Coronary artery (tissue), 2 donors: ENCODE measurements around the gene KIAA1671.

Source experiments
- DNase-seq: peaks from one replicate; pipeline ENCODE4 v3.0.0-alpha.2; 2017; ENCODE audit warnings: low spot score
- H3K27ac ChIP-seq, 2 donors: fragments of 200-600 bp; sonication (generic); one replicate each; pipeline ENCODE4 v1.5.1; 2016 to 2019
- H3K4me3 ChIP-seq: fragments of 200-600 bp; sonication (generic); 2 replicates; pipeline ENCODE4 v1.5.1; 2016; ENCODE audit warnings: mild to moderate bottlenecking, moderate library complexity
- TF ChIP-seq, protein P1 (sequence below): fragments of 200-600 bp; sonication (generic); IDR thresholded peaks from one replicate; pipeline ENCODE4 v1.5.1; 2019; ENCODE audit warnings: antibody characterized with exemption

Gene KIAA1671

DNA sequence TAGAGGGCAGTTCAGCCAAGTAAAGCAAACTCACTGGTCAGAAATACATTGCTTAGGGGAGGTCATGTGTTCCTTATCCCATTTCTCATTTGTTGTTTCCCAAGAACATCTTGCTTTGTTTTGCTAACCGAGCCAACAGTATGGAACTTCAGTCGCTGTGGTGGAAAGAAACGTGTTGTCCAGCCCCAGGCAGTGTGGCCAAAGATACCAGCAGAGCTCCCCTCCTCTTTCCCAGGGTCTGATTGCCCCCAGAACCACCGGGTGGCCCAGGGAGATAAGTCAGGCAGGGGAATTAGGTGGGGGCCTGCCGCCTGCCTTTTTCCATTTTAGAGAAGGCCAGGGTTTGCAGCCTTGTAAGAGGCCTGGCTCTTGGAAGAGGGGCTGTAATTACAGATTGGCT, 148.4 kb downstream of the KIAA1671 start:
- no peak for DNase-seq
- Histone ChIP-seq H3K4me3 (no peak overlapping the region), H3K27ac (peak overlapping the region; percentile 70 to 88)
- TF ChIP-seq, protein P1, sequence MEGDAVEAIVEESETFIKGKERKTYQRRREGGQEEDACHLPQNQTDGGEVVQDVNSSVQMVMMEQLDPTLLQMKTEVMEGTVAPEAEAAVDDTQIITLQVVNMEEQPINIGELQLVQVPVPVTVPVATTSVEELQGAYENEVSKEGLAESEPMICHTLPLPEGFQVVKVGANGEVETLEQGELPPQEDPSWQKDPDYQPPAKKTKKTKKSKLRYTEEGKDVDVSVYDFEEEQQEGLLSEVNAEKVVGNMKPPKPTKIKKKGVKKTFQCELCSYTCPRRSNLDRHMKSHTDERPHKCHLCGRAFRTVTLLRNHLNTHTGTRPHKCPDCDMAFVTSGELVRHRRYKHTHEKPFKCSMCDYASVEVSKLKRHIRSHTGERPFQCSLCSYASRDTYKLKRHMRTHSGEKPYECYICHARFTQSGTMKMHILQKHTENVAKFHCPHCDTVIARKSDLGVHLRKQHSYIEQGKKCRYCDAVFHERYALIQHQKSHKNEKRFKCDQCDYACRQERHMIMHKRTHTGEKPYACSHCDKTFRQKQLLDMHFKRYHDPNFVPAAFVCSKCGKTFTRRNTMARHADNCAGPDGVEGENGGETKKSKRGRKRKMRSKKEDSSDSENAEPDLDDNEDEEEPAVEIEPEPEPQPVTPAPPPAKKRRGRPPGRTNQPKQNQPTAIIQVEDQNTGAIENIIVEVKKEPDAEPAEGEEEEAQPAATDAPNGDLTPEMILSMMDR, result no peak

DNA sequence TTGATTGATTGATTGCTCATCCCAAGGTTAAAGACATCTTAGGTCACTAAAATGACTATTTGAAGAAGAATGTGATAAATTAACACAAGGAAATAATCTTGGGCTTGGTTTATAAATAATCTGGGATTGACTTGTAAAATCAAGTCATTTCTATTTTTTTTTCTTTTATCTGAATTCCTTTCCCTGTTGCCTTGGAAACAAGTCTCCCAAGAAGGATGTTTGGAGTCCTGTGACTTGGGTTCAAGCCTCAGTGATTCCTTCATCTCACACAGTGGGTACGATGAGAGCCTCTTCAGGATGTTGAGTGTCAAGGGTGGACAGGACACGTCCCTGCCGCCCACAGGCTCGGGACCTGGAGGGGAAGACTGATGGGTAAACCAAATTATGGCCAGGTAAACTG, 149.0 kb downstream of the KIAA1671 start:
- TF ChIP-seq, protein P1, result no peak
- Histone ChIP-seq H3K4me3 (no peak overlapping the region), H3K27ac (peak overlapping the region; percentile 70 to 88)
- DNase-seq, result no peak

DNA sequence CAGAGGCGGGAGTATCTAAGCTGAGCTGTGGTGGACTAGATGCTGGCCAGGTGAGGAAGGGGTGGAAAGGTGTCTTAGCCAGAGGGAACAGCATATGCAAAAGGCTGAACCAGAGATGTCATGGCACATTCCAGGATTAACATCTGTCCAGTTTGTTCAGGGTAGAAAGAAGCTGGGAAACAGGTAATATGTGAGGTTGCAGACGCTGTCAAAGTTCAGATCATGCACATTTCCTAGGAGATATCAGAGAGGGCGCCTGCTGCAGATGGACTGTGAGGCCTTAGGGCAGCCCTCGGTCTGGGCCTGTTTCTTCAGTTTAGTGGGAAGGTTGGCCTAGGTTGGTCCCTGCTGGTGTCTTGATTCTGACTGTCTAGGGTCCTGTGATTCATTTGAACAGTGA, 149.5 kb downstream of the KIAA1671 start:
- H3K4me3 ChIP-seq, result no peak overlapping the region
- DNase-seq, result no peak
- TF ChIP-seq, protein P1, result no peak
- H3K27ac ChIP-seq, result peak overlapping the region; percentile 70 to 88

DNA sequence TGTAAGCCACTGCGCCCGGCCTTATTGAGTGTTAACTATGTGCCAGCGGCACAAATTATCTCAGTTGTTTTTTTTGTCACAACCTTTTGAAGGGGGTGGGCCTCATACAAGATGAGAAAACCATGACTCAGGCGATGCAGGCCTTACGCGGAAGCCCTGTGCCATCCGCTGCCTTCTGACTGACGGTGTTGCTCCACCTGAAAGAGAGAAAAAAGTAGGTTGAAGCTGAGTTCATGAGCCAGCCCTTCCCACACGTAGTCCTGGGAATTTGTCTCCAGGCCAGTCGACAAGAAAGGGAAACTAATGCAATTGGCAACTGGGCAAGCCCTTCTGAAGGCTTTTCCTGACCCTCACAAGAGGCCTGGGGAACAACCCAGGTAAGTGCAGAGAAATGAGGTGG, 150.2 kb downstream of the KIAA1671 start:
- no peak for DNase-seq
- H3K27ac ChIP-seq, result peak overlapping the region in 1 of 2 donors; percentile 88
- TF ChIP-seq, protein P1, result no peak
- H3K4me3 ChIP-seq, result no peak overlapping the region

DNA sequence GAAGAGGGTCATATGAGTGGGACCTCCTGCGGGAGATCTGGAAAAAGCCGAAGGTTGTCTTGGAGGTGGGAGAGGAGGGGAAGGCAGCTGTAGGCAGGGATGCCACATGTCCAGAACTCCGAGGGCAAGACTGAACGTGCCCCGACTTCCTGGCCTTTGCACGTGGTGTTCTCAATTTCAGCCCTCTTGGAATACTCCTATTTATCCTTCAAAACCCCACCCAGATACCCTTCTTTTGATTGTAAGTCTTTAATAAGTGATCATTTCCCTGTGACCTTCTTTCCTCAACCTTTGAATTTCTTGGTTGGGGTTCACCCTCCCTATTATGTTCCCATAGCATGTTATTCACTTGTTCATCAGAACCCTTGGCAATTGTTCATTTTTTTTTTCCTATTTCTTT, 151.9 kb downstream of the KIAA1671 start:
- TF ChIP-seq, protein P1, result no peak
- Histone ChIP-seq H3K4me3 (no peak overlapping the region), H3K27ac (no peak overlapping the region)
- no peak for DNase-seq

DNA sequence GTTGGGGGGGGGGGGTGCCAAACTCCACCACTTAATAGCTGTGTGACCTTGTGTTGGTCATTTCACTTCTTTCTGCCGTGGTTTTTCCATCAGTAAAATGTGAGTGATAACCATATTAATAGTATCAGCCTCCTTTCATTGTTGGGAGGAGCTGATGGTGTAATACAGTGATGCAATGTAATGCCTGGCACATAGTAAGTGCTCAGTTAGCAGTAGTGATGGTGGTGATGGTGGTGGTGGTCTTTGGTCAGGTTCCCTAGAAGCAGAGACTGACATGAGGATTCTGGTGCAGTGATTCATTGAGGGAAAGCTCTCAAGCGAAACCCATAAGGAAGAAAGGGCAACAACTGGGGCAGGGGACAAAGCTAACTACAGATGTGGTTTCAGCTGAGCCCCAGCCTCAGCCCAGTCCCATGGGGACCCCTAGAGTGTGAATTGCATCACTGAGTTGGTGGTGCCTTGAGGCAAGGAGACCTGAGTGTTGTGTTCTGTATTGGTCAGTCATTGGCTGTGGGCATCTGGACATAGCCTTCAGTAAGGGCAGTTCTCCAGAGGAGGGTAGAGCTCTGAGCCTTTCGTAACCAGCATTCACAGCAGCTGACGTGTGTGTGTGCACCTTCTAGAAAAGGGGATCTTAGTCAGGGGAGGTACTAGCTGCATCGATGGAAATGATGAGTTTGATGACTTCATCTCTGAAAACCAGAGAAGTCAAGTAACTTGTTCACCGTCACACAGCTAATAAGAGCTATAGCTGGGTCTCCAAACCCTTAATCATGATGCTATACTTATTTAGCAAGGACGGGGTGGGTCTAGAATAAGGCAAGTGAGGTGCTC, 153.5 kb downstream of the KIAA1671 start:
- Histone ChIP-seq H3K27ac (peak overlapping the region in 1 of 2 donors; percentile 58), H3K4me3 (no peak overlapping the region)
- DNase-seq, result no peak
- TF ChIP-seq, protein P1, result no peak
